ENCODE measurements around the gene ITPK1.
A peak's percentile ranks its signal among the peaks of the same experiment; 100 is the strongest.

ITPK1 gene

DNA sequence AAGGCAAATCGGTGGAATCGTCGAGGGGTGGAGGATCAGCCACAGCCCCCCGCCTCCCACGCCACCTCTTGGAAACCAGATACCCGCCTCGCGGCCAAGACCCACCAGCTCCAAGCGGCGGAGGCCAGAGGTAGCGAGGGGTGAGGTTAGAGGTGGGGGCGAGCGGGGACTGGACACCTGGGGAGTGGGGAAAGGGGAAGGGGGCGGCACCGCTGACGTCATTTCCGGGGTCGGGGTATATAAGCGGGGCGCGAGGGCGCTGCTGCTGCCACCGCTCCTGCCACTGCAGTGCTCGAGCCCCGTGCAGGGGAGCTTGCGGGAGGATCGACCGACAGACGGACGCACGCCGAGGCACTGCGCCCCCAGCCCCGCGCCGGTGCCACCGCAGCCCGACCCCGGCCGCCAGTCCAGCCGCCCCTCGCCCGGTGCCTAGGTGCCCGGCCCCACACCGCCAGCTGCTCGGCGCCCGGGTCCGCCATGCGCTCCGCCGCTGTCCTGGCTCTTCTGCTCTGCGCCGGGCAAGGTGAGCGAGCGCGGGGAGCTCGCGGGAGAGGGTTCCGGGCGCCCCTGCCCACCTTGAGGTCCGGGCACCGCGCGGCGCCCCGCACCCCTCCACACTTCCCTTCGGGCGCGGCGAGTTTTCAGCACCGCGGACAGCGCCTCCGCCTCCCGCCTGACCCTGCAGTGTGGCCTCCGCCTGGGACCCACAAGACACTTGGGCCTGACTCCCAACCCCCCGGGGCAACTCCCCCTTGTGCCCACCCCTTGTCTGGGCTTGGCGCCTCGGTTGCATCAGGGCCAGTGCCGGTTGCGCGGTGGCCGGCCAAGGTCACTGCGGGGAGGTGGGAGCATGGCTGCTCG, 192.6 kb downstream of the ITPK1 start, which contains the start of gene CHGA:
Gene CHGA (plus strand): TSS at position 268 of the 861 bp plus-strand sequence. CDS start 210 bp downstream, at position 478.
- peak; percentile 86 for DNase-seq (ENCODE audit: low spot score)

DNA sequence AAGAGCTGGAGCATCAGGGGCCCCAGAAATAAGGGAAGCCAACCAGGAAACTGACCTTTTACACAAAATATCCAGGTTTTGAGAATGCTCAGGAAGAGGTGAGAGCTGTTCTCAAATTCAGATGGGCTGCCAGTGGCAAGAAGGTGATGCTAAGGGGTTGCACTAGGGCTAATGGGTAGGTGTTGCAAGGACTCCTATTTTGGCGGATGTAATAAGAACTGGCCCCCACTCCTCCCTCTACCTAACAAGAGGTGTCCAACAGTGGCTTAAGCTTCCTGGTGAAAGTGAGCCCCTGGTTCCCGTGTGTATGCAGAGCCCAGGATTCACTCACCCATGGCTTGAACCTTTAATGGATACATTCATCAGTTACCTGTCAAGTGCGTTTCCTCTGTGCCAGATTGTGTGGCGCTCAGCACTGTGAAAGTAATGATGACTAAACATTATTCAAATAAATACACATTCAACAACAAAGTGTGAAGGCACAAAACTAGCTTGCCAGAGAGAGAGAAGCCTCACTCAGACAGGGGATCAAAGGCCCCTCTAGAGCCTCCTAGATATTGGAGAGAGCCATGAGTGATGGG, 193.5 kb downstream of the ITPK1 start:
- no peak for DNase-seq (ENCODE audit: low spot score)

- DNase-seq (ENCODE audit: low spot score) = no peak
These were observed 195.7 kb downstream of the ITPK1 start for GRCh38 chr14:92920001-92920400.

DNA sequence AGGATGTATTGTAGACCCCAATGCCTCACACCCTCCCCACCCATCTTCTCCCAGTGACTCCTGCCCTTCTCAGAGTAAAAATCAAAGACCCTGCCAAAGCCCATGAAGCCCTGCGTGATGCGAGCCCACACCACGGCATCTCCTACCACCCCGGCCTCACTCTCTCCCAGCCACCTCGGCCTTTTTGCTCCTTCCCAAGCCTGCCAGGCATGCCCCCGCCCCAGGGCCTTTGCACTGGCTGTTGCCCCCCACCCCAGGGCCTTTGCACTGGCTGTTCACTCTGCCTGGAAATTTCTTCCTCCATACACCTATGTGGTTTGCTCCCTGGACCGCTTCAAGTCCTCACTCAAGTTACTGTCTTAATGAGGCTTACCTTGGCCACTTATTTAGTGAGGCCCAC, 197.8 kb downstream of the ITPK1 start:
- DNase-seq (ENCODE audit: low spot score) = no peak

DNA sequence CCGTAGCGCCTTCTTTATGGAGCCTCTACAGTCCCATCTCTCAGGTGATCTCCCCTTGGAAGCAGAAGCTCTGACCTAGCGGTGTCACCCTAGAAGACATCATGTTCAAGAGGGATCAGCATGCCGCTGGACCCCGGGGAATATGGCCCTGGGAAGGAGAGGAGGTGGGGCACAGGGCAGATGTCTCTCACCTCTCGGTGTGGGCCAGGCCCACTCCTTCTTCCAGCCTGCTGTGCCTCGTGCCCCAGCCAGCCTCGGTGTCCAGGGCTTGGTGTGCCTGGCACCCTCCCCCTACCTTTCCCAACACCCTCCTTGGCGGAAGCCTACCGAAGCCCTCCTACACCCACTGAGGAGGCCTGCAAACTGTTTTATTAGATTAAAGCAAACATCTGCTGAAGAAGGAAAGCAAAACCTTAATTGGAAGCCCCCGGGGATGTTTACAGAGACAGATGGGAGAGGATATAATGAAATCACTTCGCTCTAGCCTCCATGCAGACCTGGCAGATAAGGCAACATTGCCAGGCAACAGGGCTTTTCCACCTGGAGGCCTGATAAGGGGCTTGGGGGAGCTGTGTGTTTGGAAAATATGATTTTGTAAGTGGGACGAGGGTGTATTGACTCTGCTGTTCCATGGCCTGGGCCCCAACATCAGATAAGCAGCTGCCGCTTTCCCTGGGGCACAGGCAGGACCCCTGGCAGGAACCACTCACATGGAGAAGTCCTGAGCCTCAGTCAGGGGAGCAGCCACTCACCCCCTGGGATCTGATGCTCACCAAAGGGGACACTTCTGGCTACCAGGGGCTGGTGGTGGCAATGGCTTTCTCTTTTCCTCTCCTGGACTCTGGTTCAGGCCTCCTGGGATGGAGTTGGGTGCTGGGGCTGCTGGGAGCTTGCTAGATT, 198.4 kb downstream of the ITPK1 start:
- DNase-seq (ENCODE audit: low spot score) = no peak

DNA sequence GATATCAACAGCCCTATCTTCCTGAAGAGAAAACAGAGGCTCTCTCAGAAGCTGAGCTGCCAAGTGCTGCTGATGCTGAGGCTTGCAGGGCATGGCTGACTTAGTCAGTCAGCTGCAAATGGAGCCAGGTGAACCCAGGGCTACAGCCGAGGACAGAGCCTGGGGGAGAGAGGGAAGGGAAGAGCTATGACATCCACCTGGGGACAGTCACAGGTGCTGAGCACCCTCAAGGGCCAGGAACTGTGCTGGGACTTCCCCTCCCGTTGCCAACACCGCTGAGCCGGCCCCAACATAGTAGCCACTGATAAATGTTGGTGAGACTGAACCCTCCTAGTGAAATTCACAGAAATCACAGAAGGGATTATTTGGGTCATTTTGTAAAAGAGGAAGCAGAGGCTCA, 199.5 kb downstream of the ITPK1 start:
- no peak for DNase-seq (ENCODE audit: low spot score)

DNA sequence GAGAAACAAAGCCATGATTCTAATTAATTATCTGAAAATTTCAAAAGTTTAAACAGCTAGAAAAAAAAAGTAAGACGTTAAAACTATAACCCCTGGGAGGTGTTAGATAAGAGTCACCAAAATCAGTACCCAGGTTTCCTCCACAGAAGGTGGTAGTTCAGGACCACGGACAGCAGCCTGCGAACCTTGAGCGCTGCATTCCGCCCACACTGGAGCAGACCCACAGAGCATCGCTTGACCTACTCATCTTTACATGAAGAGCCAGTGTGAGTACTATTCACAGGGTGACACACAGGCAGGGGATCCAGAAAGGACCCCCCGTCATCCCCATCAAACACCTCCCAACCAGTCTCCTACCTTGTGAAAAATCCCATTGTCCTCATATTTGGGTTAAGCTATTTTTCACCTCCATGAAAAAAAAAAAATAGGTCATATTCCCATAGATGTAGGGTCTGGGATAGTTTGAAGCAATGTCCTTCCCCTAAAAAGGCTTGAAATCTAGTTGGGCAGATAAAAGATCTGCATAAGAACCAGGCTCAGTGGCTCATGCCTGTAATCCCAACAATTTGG, 201.6 kb downstream of the ITPK1 start:
- peak; percentile 53 for DNase-seq (ENCODE audit: low spot score)

DNA sequence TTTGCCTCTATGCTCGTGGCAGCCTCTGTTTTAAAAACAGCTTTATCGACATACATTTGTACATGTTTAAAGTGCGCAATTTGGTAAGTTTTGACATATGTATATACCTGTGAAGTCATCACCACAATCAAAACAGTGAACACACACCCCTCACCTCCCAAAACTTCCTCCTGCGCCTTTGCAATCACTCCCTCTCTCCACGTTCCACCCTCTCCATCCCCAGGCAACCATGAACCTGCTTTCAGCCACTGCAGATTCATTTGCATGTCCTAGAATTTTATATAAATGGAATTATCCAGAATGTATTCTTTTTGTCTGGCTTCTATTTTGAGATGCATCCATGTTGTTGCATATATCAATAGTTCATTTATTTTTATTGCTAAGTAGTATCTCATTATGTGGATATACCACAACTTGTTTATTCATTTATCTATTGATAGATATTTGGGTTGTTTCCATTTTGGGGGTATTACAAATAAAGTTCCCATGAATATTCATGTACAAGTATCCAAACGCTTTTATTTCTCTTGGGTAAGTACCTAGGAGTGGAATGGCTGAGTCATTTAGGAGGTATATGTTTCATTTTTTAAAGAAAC, 208.3 kb downstream of the ITPK1 start:
- no peak for DNase-seq (ENCODE audit: low spot score)

- DNase-seq (ENCODE audit: low spot score) = no peak
These were observed 208.9 kb downstream of the ITPK1 start for GRCh38 chr14:92906823-92907222.

DNA sequence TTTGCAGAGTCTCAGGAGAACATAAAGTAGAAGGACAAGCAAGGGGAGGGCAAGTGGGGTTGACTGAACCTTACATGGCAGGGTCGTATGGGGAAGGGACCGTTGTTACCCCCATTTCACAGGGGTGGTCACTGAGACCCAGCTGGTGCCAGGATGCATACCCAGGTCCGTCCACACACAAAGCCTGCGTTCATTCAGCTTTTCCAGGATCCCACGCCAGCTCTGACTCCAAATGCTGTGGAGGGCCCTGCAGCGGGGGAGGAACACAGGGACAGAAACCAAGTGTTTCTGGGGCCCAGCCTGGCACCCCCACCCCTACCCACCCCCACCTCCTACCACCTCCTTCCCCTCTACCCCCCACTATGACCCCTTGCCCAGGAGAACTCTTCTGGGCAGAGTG, 209.3 kb downstream of the ITPK1 start:
- DNase-seq (ENCODE audit: low spot score) = no peak

GRCh38 chr14:92905667-92906066, 210.1 kb downstream of the ITPK1 start:
- no peak for DNase-seq (ENCODE audit: low spot score)

DNA sequence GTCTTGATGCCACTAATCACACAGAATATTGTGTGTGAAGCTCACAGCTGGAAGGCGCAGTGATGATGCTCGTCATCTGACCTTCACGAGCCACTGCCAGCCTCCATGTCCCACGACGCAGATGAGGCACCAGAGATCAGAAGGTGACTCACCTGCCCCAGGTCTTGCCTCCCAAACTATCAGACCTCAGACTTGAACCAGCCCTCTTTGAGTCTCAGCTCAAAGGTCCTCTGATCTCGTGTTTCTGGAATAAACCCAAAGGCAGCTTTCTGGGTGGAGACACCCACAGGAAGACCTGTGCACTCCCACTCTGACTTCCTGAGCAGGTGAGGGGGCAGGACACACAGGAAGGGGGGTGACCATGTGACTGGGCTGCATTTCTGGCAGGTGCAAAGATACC, 212.4 kb downstream of the ITPK1 start:
- no peak for DNase-seq (ENCODE audit: low spot score)

DNA sequence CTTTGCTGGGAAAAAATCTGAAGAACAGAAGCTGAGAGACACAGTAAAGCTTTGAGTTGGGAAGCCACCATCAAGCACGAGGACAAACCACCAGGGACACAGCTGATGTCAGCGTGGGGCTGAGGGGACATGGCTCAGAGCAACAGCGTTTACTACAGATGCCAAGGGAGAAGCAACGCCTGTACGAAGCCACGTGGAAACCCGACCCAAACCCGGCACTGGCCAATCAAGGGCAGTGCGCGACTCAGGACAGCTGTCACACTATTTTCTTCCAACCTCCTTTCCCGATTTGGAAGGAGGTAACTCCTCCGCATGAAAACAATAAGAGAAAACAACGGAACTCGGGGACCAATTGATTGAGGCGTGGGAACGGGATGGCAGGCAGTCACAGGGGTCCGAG, 213.0 kb downstream of the ITPK1 start:
- no peak for DNase-seq (ENCODE audit: low spot score)

DNA sequence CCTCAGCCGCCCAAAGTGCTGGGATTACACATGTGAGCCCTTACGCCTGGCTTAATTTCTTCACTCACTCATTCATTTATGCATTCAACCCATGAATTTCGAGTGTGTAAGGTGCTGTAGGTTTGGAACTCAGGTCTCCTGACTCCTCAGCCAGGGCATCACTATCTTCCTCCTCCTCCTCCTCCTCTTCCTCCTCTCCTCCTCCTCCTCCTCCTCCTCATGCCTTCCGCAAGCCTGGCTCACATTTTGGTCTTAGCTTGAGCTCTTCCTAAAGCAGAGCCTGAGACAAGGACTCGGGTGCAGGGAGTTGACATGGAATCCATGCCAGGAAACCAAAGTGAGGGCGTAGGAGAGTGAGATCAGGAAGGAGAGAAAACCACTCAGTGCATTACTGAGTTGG, 213.5 kb downstream of the ITPK1 start:
- no peak for DNase-seq (ENCODE audit: low spot score)

DNA sequence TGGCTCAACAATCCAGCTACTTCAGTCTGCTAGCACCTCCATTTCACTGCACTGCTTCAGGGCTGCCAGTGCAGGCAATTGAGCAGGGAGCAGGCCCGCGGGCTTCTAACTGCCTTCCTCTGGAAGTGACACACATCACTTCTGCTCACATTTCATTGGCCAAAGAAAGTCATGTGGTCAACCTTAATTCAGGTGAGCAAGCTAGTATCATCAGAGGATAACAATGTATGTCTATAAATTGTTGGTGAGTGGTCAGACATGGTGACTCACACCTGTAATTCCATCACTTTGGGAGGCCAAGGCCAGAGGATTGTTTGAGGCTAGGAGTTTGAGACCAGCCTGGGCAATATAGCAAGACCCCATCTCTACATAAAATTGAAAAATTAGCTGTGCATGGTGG, 215.1 kb downstream of the ITPK1 start:
- no peak for DNase-seq (ENCODE audit: low spot score)

- DNase-seq (ENCODE audit: low spot score) = no peak
These were observed 217.1 kb downstream of the ITPK1 start for GRCh38 chr14:92898566-92899131.

GRCh38 chr14:92897922-92898565, 217.7 kb downstream of the ITPK1 start:
- no peak for DNase-seq (ENCODE audit: low spot score)

- no peak for DNase-seq (ENCODE audit: low spot score)
These were observed 220.3 kb downstream of the ITPK1 start for GRCh38 chr14:92895352-92895878.

DNA sequence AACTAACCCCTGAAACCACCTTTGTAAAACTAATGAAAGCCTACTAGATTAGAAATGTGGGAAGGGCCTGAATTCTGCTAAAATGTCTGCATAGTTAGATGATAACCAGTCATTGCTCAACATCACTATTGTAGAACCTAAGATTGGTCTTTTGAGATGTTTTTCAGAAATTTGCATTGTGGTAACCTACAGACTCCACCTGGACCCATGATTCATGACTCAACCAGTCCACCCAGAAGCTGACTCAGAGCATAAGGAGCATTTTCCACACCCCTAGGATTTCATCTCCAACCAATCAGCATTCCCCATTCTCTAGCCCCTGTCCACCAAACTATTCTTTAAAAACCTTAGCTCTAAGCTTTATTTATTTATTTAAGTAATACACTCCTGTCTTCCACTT, 223.1 kb downstream of the ITPK1 start:
- no peak for DNase-seq (ENCODE audit: low spot score)

DNA sequence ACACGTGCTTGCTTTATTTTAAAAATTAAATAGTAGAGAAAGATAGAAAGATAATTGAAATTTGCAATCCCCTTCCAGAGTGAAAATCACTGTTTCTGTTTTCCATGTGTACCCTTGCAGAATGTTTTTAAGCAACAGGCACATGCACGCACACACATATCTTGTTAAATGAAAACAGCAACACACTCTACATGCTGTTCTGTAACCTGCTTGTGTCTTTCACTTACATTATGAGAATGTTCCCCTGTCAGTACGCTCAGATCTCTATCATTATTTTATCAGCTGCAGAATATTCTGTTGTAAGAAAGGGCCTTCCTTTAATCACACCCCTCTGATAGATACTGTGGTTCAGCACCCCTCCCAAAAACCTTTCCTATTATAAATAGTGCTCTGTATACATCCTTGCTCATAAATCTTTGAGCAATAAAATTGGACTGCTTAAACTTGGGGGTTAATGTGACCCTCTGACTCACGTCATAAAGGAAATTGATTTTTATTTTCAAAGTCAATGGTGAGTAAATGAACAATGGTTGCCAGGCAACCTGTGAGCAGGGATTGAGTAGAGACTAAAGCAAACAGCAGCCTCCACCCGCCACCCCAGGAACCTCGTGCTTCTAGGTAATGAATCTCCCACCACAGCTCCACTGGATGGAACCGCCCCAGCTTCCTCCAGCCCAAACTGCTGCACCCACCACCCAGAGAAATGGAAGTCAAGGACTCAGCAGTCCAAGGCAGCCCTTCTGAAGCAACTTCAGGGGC, 224.7 kb downstream of the ITPK1 start:
- no peak for DNase-seq (ENCODE audit: low spot score)
